Amniotic stem cell (primary cell): ENCODE measurements around the gene F12.

ENCODE experiments used
- DNase-seq: peaks from one replicate; lab custom pipeline; 2025; lab: John Stamatoyannopoulos, UW

F12 gene

GRCh38 chr5:177446200-177447065 is 37.1 kb upstream of the F12 start, which contains the start of gene PRR7:
Gene PRR7, plus strand, starts transcription at chr5:177446814. Its CDS starts 8,254 bp downstream, at chr5:177455068.
- DNase-seq = no peak

GRCh38 chr5:177445917-177446199 is 36.5 kb upstream of the F12 start:
- no peak for DNase-seq

GRCh38 chr5:177445052-177445916 is 35.9 kb upstream of the F12 start:
- no peak for DNase-seq

GRCh38 chr5:177444106-177445051 is 35.0 kb upstream of the F12 start:
- no peak for DNase-seq

- no peak for DNase-seq
Observed at GRCh38 chr5:177443144-177443983, 34.0 kb upstream of the F12 start.

GRCh38 chr5:177442066-177442826 is 32.9 kb upstream of the F12 start:
- no peak for DNase-seq

GRCh38 chr5:177440990-177441780 is 31.8 kb upstream of the F12 start:
- no peak for DNase-seq

- no peak for DNase-seq
Observed at GRCh38 chr5:177440211-177440989, 31.0 kb upstream of the F12 start.

- no peak for DNase-seq
Observed at GRCh38 chr5:177439518-177440053, 30.2 kb upstream of the F12 start.

- DNase-seq = no peak
Observed at GRCh38 chr5:177438468-177438867, 29.1 kb upstream of the F12 start.

- no peak for DNase-seq
Observed at GRCh38 chr5:177437623-177438022, 28.3 kb upstream of the F12 start.

- DNase-seq = no peak
Observed at GRCh38 chr5:177435847-177436536, 26.6 kb upstream of the F12 start.

GRCh38 chr5:177434942-177435738 is 25.8 kb upstream of the F12 start:
- no peak for DNase-seq

GRCh38 chr5:177434437-177434836 is 25.1 kb upstream of the F12 start:
- no peak for DNase-seq

GRCh38 chr5:177433658-177434217 is 24.4 kb upstream of the F12 start:
- no peak for DNase-seq

GRCh38 chr5:177432839-177433657 is 23.7 kb upstream of the F12 start:
- DNase-seq = no peak
